ENCODE results near the gene MEA1. TPM values are rescaled to one million over a fixed set of nuclear protein-coding genes. Genes with fewer than 3 reads are reported as not detected.
"Not testable (repeated sequence)": the region's sequence is repeated elsewhere in the genome, so short reads cannot be mapped to it uniquely, and the experiment has no call there.

The MEA1 gene
- total RNA-seq, 1 donor from 2014 or later: 94.7 TPM

DNA sequence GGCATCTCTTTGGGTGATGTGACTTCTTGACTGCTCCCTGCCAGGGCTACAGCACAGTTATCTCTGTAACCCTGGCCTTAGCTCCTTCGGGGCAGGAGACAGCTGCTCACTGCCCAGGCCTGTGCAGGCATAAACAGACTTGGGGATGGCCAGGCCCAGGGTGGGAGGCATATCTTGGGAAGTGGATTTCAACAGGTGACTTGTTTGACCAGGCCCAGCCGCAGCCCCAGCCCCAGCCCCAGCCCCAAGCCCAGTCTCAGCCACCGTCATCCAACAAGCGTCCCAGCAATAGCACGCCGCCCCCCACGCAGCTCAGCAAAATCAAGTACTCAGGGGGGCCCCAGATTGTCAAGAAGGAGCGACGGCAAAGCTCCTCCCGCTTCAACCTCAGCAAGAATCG, 7.5 kb downstream of the MEA1 start:
- peaks cover 8% of the 10 kb centered on the region for H3K36me3 Mint-ChIP-seq (ENCODE audit: low read depth)
- no peaks in the 10 kb centered on the region for H3K9me3 Mint-ChIP-seq
- no peak overlapping the region for H3K27ac Mint-ChIP-seq (ENCODE audit: unreplicated experiment)

DNA sequence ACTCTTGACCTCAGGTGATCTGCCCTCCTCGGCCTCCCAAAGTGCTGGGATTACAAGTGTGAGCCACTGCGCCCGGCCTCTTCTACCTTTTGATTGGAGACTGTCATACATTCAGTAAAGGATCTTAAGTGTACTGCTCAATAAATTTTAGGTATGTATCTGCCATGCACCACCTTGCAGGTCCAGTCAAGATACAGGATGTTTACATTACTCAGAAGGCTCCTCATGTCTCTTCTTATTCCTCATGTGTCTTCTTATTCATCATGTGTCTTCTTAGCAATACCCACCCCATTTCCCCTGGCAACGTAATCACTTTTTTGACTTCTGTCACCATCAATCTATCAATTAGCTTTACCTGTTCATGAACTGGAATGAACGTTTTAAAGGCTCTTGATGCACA, 7.9 kb downstream of the MEA1 start:
- no peaks in the 10 kb centered on the region for H3K27me3 Mint-ChIP-seq (ENCODE audit: low read depth)
- H3K4me3 Mint-ChIP-seq: no peak overlapping the region
- no peaks in the 10 kb centered on the region for H3K4me1 Mint-ChIP-seq
- peaks cover 8% of the 10 kb centered on the region for H3K36me3 Mint-ChIP-seq (ENCODE audit: low read depth)
- TF ChIP-seq CTCF (conservative IDR thresholded peaks at IDR 0.05): no peak
- no peaks in the 10 kb centered on the region for H3K9me3 Mint-ChIP-seq
- H3K27ac Mint-ChIP-seq (ENCODE audit: unreplicated experiment): no peak overlapping the region
- no peak for DNase-seq (ENCODE audit: low read depth, low spot score)

More for the DNA sequence above, 7.5 kb downstream of the MEA1 start:
- no peak for TF ChIP-seq CTCF (conservative IDR thresholded peaks at IDR 0.05)
- H3K27me3 Mint-ChIP-seq (ENCODE audit: low read depth): no peaks in the 10 kb centered on the region
- H3K4me1 Mint-ChIP-seq: no peaks in the 10 kb centered on the region
- no peak overlapping the region for H3K4me3 Mint-ChIP-seq
- no peak for DNase-seq (ENCODE audit: low read depth, low spot score)

GRCh38 chr6:43001843-43002242, 11.9 kb downstream of the MEA1 start:
- Mint-ChIP-seq H3K4me3 (no peak overlapping the region), H3K9me3 (no peaks in the 10 kb centered on the region), H3K27ac (ENCODE audit: unreplicated experiment) (no peak overlapping the region), H3K27me3 (ENCODE audit: low read depth) (no peaks in the 10 kb centered on the region), H3K4me1 (no peaks in the 10 kb centered on the region), H3K36me3 (ENCODE audit: low read depth) (peaks cover 4% of the 10 kb centered on the region)
- TF ChIP-seq CTCF (conservative IDR thresholded peaks at IDR 0.05): no peak
- no peak for DNase-seq (ENCODE audit: low read depth, low spot score)

DNA sequence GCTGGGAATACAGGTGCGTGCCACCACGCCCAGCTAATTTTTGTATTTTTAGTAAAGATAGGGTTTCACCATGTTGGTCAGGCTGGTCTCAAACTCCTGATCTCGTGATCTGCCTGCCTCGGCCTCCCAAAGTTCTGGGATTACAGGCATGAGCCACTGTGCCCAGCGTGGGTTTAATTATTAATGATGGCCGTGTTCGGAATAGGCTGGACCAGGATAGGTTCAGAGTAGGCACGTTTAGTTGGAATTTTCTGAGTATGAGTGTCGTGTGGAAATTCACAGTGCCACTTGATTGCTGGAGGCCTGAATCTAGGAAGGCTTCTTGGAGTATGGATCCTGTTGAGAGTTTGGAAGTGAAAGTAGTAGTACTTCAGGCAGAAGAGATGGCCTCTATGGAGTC, 15.5 kb downstream of the MEA1 start:
- H3K27ac Mint-ChIP-seq (ENCODE audit: unreplicated experiment); DNase-seq (ENCODE audit: low read depth, low spot score); H3K4me3 Mint-ChIP-seq: not testable (repeated sequence)

DNA sequence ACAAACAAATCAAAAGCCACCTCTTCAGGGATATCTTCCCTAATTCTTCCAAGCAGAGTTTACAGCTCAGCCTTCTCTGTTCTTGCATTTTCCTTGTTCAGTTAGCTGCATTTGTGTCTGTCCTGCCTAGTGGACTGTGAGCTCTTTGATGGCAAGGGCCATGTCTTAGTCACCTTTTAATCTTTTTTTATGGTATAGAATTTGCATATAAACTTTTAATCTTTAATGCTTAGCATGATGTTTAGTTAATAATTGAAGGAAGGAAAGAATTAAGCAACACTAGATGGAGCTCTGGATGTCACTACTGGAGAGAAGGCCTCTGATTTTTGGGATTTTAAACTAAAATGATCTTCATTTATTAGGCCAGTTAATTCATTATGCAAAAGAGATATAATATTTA, 17.2 kb downstream of the MEA1 start:
- Mint-ChIP-seq H3K27me3 (ENCODE audit: low read depth) (no peaks in the 10 kb centered on the region), H3K4me3 (no peak overlapping the region), H3K36me3 (ENCODE audit: low read depth) (peaks cover 2% of the 10 kb centered on the region), H3K9me3 (no peaks in the 10 kb centered on the region), H3K27ac (ENCODE audit: unreplicated experiment) (no peak overlapping the region), H3K4me1 (peaks cover 3% of the 10 kb centered on the region)
- TF ChIP-seq CTCF (conservative IDR thresholded peaks at IDR 0.05): no peak
- no peak for DNase-seq (ENCODE audit: low read depth, low spot score)

More for the DNA sequence above, 15.5 kb downstream of the MEA1 start:
- not testable (repeated sequence) for H3K36me3 Mint-ChIP-seq (ENCODE audit: low read depth); H3K9me3 Mint-ChIP-seq; H3K27me3 Mint-ChIP-seq (ENCODE audit: low read depth); H3K4me1 Mint-ChIP-seq

- Mint-ChIP-seq H3K9me3 (no peaks in the 10 kb centered on the region), H3K27ac (ENCODE audit: unreplicated experiment) (no peak overlapping the region), H3K4me3 (no peak overlapping the region), H3K4me1 (peaks cover 5% of the 10 kb centered on the region), H3K27me3 (ENCODE audit: low read depth) (no peaks in the 10 kb centered on the region), H3K36me3 (ENCODE audit: low read depth) (peaks cover 2% of the 10 kb centered on the region)
- TF ChIP-seq CTCF (conservative IDR thresholded peaks at IDR 0.05): no peak
- DNase-seq (ENCODE audit: low read depth, low spot score): no peak
Observed at GRCh38 chr6:42993445-42993844, 20.3 kb downstream of the MEA1 start.

Data from neural crest cell (in vitro differentiated cells).